Cardiac muscle cell (in vitro differentiated cells and primary cell): Measurements from ENCODE around the gene SLC35C1. TPM values are rescaled to one million over a fixed set of nuclear protein-coding genes. Genes with fewer than 3 reads are reported as not detected.

Experiments
- DNase-seq, 2 donors: peaks; one replicate each; pipeline versions ENCODE4 v3.0.0 to v3.0.0-alpha.2; 2010 to 2017; ENCODE audit warnings: low read depth in 1 of 2, low spot score in 1 of 2
- H3K27ac ChIP-seq: fragments of 200-600 bp; sonication (generic); 2 replicates; pipeline ENCODE4 v1.5.1; 2016
- H3K27me3 ChIP-seq: fragments of 200-600 bp; sonication (generic); 2 replicates; pipeline ENCODE4 v1.6.0; 2016; ENCODE audit warnings: control low read depth
- H3K36me3 ChIP-seq: fragments of 200-600 bp; sonication (generic); 2 replicates; pipeline ENCODE4 v1.5.1; 2016; ENCODE audit warnings: control low read depth
- H3K4me1 ChIP-seq: fragments of 200-600 bp; sonication (generic); 2 replicates; pipeline ENCODE4 v1.8.1; 2017; ENCODE audit warnings: low read depth, mild to moderate bottlenecking, mixed run types
- H3K4me3 ChIP-seq: fragments of 200-600 bp; sonication (generic); 2 replicates; pipeline ENCODE4 v1.5.1; 2016; ENCODE audit warnings: mild to moderate bottlenecking
- H3K9me3 ChIP-seq: fragments of 200-600 bp; sonication (generic); 2 replicates; pipeline ENCODE4 v1.5.1; 2017; ENCODE audit warnings: low read depth, mild to moderate bottlenecking, control low read depth
- polyA plus RNA-seq: library from polyadenylated mRNA; unstranded; fragments of >200 nt; fragmentation: Nextera tagmentation; extraction: Ambion mirVana; gene quantifications from 2 replicates; pipeline ENCODE4 v1.2.1, GENCODE V29; 2016
- total RNA-seq: library from RNA; depleted of rRNA; stranded (reverse); fragments of >200 nt; gene quantifications from 2 replicates; pipeline ENCODE4 v1.2.3, GENCODE V29; 2016
- TF ChIP-seq, protein P1 (sequence below): IDR thresholded peaks from 2 replicates; pipeline ENCODE4 v1.5.1; 2012; ENCODE audit warnings: low read depth, mild to moderate bottlenecking, low read length

SLC35C1 gene
- total and polyA plus RNA-seq, 2 experiments from 2014 or later = 8.1 to 15.1 TPM

DNA sequence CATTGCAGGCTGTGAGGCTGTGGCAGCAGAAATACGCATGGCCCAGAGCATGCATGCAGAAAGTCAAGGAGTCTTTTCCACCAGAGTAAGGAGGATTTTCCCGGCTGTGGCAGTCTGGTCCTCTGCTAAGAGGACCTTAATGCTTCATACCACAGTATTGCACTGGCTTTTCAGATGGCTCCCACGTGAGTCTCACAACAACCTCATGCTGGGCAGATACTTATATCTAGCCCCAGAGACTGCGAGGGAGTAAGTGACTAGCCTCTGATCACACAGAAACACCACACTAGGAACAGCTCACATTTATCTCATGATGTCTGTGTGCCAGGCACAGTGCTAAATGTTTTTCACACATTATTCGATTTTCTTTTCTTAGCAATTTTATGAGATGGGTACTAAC, 50.4 kb downstream of the SLC35C1 start:
- no peaks in the 10 kb centered on the region for H3K27me3 ChIP-seq
- peaks cover 4% of the 10 kb centered on the region for H3K36me3 ChIP-seq
- peak overlapping the region; percentile 54 for H3K27ac ChIP-seq
- peaks cover 60% of the 10 kb centered on the region for H3K4me1 ChIP-seq
- no peak overlapping the region for H3K4me3 ChIP-seq
- TF ChIP-seq, protein P1, sequence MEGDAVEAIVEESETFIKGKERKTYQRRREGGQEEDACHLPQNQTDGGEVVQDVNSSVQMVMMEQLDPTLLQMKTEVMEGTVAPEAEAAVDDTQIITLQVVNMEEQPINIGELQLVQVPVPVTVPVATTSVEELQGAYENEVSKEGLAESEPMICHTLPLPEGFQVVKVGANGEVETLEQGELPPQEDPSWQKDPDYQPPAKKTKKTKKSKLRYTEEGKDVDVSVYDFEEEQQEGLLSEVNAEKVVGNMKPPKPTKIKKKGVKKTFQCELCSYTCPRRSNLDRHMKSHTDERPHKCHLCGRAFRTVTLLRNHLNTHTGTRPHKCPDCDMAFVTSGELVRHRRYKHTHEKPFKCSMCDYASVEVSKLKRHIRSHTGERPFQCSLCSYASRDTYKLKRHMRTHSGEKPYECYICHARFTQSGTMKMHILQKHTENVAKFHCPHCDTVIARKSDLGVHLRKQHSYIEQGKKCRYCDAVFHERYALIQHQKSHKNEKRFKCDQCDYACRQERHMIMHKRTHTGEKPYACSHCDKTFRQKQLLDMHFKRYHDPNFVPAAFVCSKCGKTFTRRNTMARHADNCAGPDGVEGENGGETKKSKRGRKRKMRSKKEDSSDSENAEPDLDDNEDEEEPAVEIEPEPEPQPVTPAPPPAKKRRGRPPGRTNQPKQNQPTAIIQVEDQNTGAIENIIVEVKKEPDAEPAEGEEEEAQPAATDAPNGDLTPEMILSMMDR = no peak
- DNase-seq = no peak
- no peaks in the 10 kb centered on the region for H3K9me3 ChIP-seq

DNA sequence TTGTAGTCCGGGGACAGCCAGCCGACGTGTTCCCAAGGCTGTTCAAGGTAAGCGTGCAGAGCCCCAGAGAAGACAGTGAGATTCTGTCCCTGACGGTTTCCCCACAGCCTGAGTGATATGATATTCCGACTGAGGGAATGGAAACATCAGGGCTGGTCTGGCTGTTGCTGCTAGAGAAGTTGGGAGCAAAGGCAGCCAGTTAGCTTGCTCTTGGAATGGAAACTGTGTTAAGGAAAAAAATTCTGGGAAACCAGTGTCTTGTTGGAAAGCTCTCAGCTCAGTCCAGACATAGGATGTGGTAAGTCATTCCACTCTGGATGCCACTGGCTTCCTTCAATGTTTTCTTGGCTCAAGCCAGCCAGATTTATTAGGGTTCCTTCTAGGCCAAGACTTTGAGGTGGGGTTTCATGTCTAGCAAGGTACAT, 51.1 kb downstream of the SLC35C1 start:
- peaks cover 5% of the 10 kb centered on the region for H3K36me3 ChIP-seq
- peaks cover 60% of the 10 kb centered on the region for H3K4me1 ChIP-seq
- peak overlapping the region; percentile 54 for H3K27ac ChIP-seq
- H3K27me3 ChIP-seq = no peaks in the 10 kb centered on the region
- TF ChIP-seq, protein P1 = no peak
- no peak overlapping the region for H3K4me3 ChIP-seq
- DNase-seq = peak in 1 of 2 donors; percentile 35
- no peaks in the 10 kb centered on the region for H3K9me3 ChIP-seq

GRCh38 chr11:45857961-45858474, 53.1 kb downstream of the SLC35C1 start:
- no peak overlapping the region for H3K4me3 ChIP-seq
- peaks cover 45% of the 10 kb centered on the region for H3K4me1 ChIP-seq
- TF ChIP-seq, protein P1 = no peak
- H3K27ac ChIP-seq = peak overlapping the region; percentile 82
- peaks cover 22% of the 10 kb centered on the region for H3K36me3 ChIP-seq
- no peaks in the 10 kb centered on the region for H3K9me3 ChIP-seq
- DNase-seq = peak; percentile 61 to 92
- H3K27me3 ChIP-seq = no peaks in the 10 kb centered on the region

DNA sequence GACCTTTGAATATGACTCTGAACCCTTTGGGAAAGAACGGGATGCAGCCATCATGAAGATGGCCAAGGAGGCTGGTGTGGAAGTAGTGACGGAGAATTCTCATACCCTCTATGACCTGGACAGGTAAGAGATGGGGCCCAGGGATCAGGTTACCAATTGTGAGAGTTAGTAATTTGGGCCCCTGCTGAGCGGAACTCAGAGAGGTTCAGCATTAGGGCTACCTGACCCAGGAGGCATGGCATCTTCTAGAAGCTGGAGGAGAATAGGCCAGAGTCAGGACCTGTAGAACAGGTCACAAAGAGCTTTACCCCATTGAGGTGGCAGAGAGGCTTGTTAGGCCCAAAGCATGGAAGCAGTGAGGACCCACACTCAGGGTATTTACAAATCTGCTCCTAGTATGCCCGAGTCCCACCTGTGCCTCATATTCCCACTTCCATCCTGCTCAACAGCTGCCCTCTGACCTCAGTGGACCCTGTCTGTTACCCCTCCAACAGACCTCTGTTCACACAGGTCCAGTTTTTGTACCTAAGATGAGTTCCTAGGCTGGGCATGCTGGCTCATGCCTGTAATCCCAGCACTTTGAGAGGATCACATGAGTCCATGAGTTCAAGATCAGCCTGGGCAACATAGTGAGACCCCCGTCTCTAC, 53.9 kb downstream of the SLC35C1 start:
- Histone ChIP-seq H3K4me3 (no peak overlapping the region), H3K27ac (peak overlapping the region; percentile 82), H3K27me3 (no peaks in the 10 kb centered on the region), H3K4me1 (peaks cover 37% of the 10 kb centered on the region), H3K36me3 (peaks cover 28% of the 10 kb centered on the region), H3K9me3 (no peaks in the 10 kb centered on the region)
- no peak for DNase-seq
- TF ChIP-seq, protein P1 = no peak

DNA sequence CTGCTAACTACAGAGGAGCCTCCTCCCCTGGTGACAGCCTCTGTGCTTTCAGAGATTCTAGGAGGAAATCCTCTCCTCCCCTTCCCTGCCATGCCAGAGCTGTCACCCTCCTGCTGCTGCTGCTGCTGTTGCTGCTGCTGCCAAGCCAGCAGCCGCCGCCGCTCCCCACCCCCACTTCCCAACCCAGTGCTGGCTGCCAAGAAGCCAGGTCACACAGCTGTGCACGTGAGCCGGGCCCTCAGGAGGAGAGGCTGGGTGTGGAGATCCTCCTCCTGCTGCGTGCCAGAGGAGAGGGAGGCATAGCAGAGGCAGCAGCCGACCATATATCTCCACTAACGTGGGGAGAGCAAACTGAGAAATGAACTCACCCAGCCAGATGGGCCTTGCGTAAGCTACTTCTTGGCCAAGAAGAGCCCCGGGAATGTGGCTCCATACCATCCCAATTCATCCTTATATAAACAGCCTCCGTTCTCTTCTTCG, 54.8 kb downstream of the SLC35C1 start:
- H3K4me3 ChIP-seq = no peak overlapping the region
- no peaks in the 10 kb centered on the region for H3K9me3 ChIP-seq

More for the DNA sequence above, 54.8 kb downstream of the SLC35C1 start:
- peak; percentile 66 to 99 for DNase-seq
- Histone ChIP-seq H3K4me1 (peaks cover 29% of the 10 kb centered on the region), H3K27me3 (no peaks in the 10 kb centered on the region), H3K27ac (peak overlapping the region; percentile 60), H3K36me3 (peaks cover 33% of the 10 kb centered on the region)
- TF ChIP-seq, protein P1 = no peak
